PC-9 (cell line): ENCODE results near the gene ZNF597. TPM values are rescaled to one million over a fixed set of nuclear protein-coding genes. Genes with fewer than 3 reads are reported as not detected.

Source experiments
- BruUV-seq: library from RNA; stranded (reverse); fragments of 400-500 nt; replicated peaks from 2 replicates; lab custom pipeline; 2021; lab: Mats Ljungman, UMichigan
- CTCF ChIA-PET: fragments of 300-600 bp; sonication (Branson Sonifier 250); formaldehyde crosslinking; loops from one replicate; lab custom pipeline; 2022; ENCODE audit warnings: antibody characterized with exemption; lab: Charles Lee
- POLR2A ChIA-PET: fragments of 300-600 bp; sonication (Branson Sonifier 250); formaldehyde crosslinking; loops from one replicate; lab custom pipeline; 2022; ENCODE audit warnings: antibody characterized with exemption; ENCODE audit not compliant: unreplicated experiment; lab: Charles Lee
- DNase-seq, 2 experiments: peaks; one replicate each; pipeline versions ENCODE4 v3.0.0 to v3.0.0-alpha.2; 2015 to 2022; ENCODE audit warnings: mixed read lengths in 1 of 2
- H2AFZ ChIP-seq: fragments of 200-600 bp; sonication (generic); 2 replicates; pipeline ENCODE4 v1.8.1; 2017; ENCODE audit warnings: antibody characterized with exemption
- H3F3A ChIP-seq: fragments of 200-600 bp; sonication (generic); 2 replicates; pipeline ENCODE4 v1.8.1; 2017; ENCODE audit warnings: antibody characterized with exemption, mild to moderate bottlenecking, low read depth; ENCODE audit not compliant: insufficient read depth
- H3K27ac ChIP-seq: fragments of 200-600 bp; sonication (generic); 2 replicates; pipeline ENCODE4 v1.6.1; 2016; ENCODE audit warnings: mixed run types
- H3K27me3 ChIP-seq: fragments of 200-600 bp; sonication (generic); 2 replicates; pipeline ENCODE4 v1.6.1; 2016; ENCODE audit warnings: low read depth, mixed run types; ENCODE audit not compliant: insufficient read depth
- H3K36me3 ChIP-seq: fragments of 200-600 bp; sonication (generic); 2 replicates; pipeline ENCODE4 v1.6.1; 2016; ENCODE audit warnings: low read depth, mixed run types
- H3K4me1 ChIP-seq: fragments of 200-600 bp; sonication (generic); replicated peaks from 2 replicates; pipeline ENCODE4 v1.6.1; 2016; ENCODE audit warnings: mixed run types; ENCODE audit not compliant: insufficient read depth
- H3K4me2 ChIP-seq: fragments of 200-600 bp; sonication (generic); 2 replicates; pipeline ENCODE4 v1.6.1; 2017; ENCODE audit warnings: mixed run types
- H3K4me3 ChIP-seq: fragments of 200-600 bp; sonication (generic); 2 replicates; pipeline ENCODE4 v1.6.1; 2016; ENCODE audit warnings: mixed run types
- H3K79me2 ChIP-seq: fragments of 200-600 bp; sonication (generic); 2 replicates; pipeline ENCODE4 v1.6.1; 2017; ENCODE audit warnings: low read depth, mixed run types
- H3K9me2 ChIP-seq: fragments of 200-600 bp; sonication (generic); 2 replicates; pipeline ENCODE4 v1.8.1; 2017; ENCODE audit warnings: mild to moderate bottlenecking; ENCODE audit not compliant: insufficient read depth
- H3K9me3 ChIP-seq: fragments of 200-600 bp; sonication (generic); 2 replicates; pipeline ENCODE4 v1.8.1; 2016; ENCODE audit warnings: low read depth; ENCODE audit not compliant: insufficient read depth
- H4K20me1 ChIP-seq: fragments of 200-600 bp; sonication (generic); 2 replicates; pipeline ENCODE4 v1.8.1; 2017; ENCODE audit not compliant: insufficient read depth
- EZH2 ChIP-seq: fragments of 200-600 bp; sonication (generic); IDR thresholded peaks from 2 replicates; pipeline ENCODE4 v1.8.0; 2017; ENCODE audit warnings: antibody characterized with exemption, low read depth
- intact Hi-C: fragments of 100-400 bp; cut with micrococcal nuclease; formaldehyde crosslinking; loops from one replicate; pipeline ENCODE4 v1.10.0; 2022; ENCODE audit not compliant: unreplicated experiment
- total RNA-seq: library from RNA; stranded (reverse); gene quantifications from 2 replicates; pipeline ENCODE4 v1.2.3, GENCODE V29; 2021
- TF ChIP-seq, protein P1 (sequence below): fragments of 200-600 bp; sonication (generic); conservative IDR thresholded peaks from 2 replicates; pipeline ENCODE4 v1.6.1; 2017; ENCODE audit warnings: mixed run types, antibody characterized with exemption, mild to moderate bottlenecking, moderate library complexity

The ZNF597 gene
- total RNA-seq, 1 experiment from 2014 or later, result 1.5 TPM

DNA sequence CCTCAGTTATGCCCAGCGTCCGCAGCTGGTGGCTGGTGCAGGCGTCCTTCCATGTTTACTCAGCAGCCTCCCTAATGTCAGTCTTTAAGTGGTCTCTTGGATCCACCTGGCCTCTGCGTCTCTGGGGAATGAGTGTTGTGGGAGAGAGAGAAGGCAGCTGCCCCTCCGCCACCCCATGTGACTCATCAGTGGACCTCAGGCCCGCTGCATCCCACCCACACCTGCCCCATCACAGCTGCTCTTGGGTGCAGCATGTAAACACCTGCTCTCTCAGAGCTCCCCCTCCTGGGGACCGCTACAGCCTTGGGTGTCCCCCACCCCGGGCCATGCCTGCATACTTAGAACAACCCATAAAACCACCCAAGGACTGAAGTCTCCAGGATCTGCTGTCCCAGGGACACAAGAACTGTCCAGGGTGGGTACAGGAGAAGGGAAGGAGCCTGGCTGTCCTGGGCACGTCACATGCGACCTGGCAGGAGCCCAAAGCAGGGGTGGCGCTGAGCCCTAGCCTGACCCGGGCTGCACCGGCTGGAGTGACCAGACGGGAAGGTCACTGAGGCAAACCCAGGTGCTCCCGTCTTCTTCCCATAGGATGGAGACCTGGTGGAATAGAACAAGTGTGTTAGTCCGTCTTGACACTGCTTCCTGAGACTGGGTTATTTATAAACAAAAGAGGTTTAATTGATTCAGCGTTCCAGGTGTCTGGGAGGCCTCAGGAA is 47.8 kb upstream of the ZNF597 start:
- no TSS peak for BruUV-seq
- Histone ChIP-seq H3K27ac (no peak overlapping the region), H3K4me2 (no peak overlapping the region), H3K9me3 (no peaks in the 10 kb centered on the region), H3K4me1 (peaks cover 13% of the 10 kb centered on the region), H3K79me2 (no peaks in the 10 kb centered on the region), H3K4me3 (no peak overlapping the region), H2AFZ (no peak overlapping the region), H3K27me3 (no peaks in the 10 kb centered on the region), H3K9me2 (no peaks in the 10 kb centered on the region), H3K36me3 (no peaks in the 10 kb centered on the region), H3F3A (peaks cover 16% of the 10 kb centered on the region; the same call in 1 of the 2 replicates), H4K20me1 (no peaks in the 10 kb centered on the region; the same call in 1 of the 2 replicates)
- DNase-seq, result no peak
- ChIA-PET POLR2A (no interaction called here), CTCF (interaction anchor here (0.5 kb wide), 2 partner anchors 10 to 18 kb away, joined by 4 to 10 read pairs; no protein-coding TSS in a partner anchor)
- no peak for TF ChIP-seq EZH2
- intact Hi-C loops, result no loop called here

DNA sequence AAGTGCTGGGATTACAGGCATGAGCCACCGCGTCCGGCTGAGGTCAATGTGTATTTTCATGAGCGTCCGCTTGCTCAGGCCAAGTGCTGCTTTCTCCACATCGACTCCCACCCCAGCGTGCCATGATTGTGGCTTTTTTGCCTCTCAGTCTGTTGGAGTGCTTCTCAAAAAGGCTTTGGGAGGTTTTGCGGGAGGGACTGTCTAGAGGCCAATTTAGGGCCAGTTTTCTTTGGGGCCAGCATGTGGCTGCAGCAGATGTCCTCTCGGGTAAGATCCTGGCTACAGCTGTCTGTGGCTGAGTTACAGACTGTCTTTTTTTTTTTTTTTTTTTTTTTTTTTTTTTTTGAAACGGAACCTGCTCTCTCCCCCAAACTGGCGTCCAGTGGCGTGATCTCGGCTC is 45.5 kb upstream of the ZNF597 start:
- no peak overlapping the region for H2AFZ ChIP-seq
- H4K20me1 ChIP-seq, result no peaks in the 10 kb centered on the region; the same call in 1 of the 2 replicates
- no peaks in the 10 kb centered on the region for H3K36me3 ChIP-seq
- peaks cover 16% of the 10 kb centered on the region; the same call in 1 of the 2 replicates for H3F3A ChIP-seq
- no peak for DNase-seq
- TF ChIP-seq EZH2, result no peak
- TF ChIP-seq, protein P1, sequence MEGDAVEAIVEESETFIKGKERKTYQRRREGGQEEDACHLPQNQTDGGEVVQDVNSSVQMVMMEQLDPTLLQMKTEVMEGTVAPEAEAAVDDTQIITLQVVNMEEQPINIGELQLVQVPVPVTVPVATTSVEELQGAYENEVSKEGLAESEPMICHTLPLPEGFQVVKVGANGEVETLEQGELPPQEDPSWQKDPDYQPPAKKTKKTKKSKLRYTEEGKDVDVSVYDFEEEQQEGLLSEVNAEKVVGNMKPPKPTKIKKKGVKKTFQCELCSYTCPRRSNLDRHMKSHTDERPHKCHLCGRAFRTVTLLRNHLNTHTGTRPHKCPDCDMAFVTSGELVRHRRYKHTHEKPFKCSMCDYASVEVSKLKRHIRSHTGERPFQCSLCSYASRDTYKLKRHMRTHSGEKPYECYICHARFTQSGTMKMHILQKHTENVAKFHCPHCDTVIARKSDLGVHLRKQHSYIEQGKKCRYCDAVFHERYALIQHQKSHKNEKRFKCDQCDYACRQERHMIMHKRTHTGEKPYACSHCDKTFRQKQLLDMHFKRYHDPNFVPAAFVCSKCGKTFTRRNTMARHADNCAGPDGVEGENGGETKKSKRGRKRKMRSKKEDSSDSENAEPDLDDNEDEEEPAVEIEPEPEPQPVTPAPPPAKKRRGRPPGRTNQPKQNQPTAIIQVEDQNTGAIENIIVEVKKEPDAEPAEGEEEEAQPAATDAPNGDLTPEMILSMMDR, result no peak
- peaks cover 13% of the 10 kb centered on the region for H3K4me1 ChIP-seq
- POLR2A ChIA-PET, result interaction anchor here (0.6 kb wide), 1 partner anchor 461 kb away, joined by 10 read pairs; no protein-coding TSS in a partner anchor
- H3K4me2 ChIP-seq, result no peak overlapping the region
- CTCF ChIA-PET, result no interaction called here
- H3K27ac ChIP-seq, result no peak overlapping the region
- no peak overlapping the region for H3K4me3 ChIP-seq
- no peaks in the 10 kb centered on the region for H3K9me3 ChIP-seq
- H3K9me2 ChIP-seq, result no peaks in the 10 kb centered on the region
- H3K27me3 ChIP-seq, result no peaks in the 10 kb centered on the region
- no TSS peak for BruUV-seq
- no peaks in the 10 kb centered on the region for H3K79me2 ChIP-seq
- intact Hi-C loops, result no loop called here

DNA sequence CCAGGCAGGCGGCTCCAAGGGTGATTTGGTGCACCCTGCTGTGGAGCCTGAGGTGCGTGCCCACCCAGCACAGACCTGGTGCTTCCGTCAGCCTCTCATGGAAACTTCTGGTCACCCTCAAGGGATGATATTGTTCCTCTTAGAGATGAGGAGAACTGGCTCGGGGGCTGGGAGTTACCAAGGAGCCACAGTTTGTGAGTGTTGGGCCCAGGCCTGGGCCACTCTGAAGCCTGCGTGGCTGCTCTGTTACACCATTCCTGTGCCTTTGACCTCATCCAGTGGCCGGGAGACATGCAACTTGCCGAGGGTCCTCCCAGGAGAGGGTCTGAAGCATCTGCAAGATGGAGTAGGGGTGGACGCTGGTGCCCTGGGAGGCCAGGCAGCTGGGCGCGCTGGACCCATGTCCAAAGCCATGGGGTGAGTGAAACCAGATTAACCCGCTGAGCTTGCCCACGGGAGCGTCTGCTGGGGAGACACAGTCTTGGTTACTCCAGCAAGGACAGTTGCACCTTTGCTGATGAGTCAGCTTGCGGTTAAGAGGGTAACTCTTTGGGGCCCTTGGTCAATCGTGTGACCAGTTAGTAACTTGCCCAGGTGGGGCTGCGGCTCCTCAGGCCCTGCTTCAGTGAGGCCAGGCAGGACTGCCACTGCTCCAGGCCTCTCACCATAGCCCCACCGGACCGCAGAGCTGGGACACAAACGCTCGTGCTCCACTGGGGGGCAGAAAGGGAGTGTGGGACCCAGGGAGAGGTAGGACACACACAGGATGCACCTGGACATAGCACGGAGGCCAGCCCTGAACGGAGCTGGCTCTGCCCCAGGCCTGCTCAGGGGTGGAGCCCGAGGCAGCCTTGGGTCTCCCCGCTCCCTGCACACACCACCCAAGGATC is 44.5 kb upstream of the ZNF597 start:
- Histone ChIP-seq H3K79me2 (no peaks in the 10 kb centered on the region), H3K27ac (peak overlapping the region; percentile 66), H3F3A (peaks cover 16% of the 10 kb centered on the region; the same call in 1 of the 2 replicates), H2AFZ (no peak overlapping the region), H3K9me2 (no peaks in the 10 kb centered on the region), H3K36me3 (peaks cover 7% of the 10 kb centered on the region; the same call in 1 of the 2 replicates), H3K9me3 (no peaks in the 10 kb centered on the region), H4K20me1 (no peaks in the 10 kb centered on the region; the same call in 1 of the 2 replicates), H3K4me3 (no peak overlapping the region), H3K27me3 (no peaks in the 10 kb centered on the region), H3K4me1 (peaks cover 13% of the 10 kb centered on the region), H3K4me2 (peak overlapping the region; percentile 30)
- ChIA-PET POLR2A (interaction anchor here (0.5 kb wide), 1 partner anchor 1252 kb away, joined by 3 read pairs; no protein-coding TSS in a partner anchor), CTCF (no interaction called here)
- DNase-seq, result peak; percentile 84 to 87
- intact Hi-C loops, result no loop called here
- no TSS peak for BruUV-seq
- TF ChIP-seq, protein P1, result no peak
- TF ChIP-seq EZH2, result no peak
